Posterior cingulate gyrus (tissue), 11 donors: ENCODE results near the gene GRID1.
"Not testable (repeated sequence)": the region's sequence is repeated elsewhere in the genome, so short reads cannot be mapped to it uniquely, and the experiment has no call there.

Experiments used
- DNase-seq, 10 donors: peaks; one replicate each; pipeline versions ENCODE4 v3.0.0 to v3.0.0-alpha.2; 2020 to 2021; ENCODE audit warnings: mixed read lengths in 3 of 10
- intact Hi-C: fragments of 100-400 bp; cut with DNase I; formaldehyde crosslinking; loops from one replicate; pipeline ENCODE4 v1.15.1; 2023

Gene GRID1

GRCh38 chr10:86393362-86393761 lies 26.8 kb upstream of the GRID1 start:
- peak in 1 of 10 donors; percentile 71 for DNase-seq
- intact Hi-C loops, result no loop called here

GRCh38 chr10:86392723-86393094 lies 26.1 kb upstream of the GRID1 start:
- intact Hi-C loops, result no loop called here
- peak in 2 of 10 donors; percentile 37 to 64 for DNase-seq

GRCh38 chr10:86391986-86392722 lies 25.6 kb upstream of the GRID1 start:
- peak in 2 of 10 donors; percentile 39 to 59 for DNase-seq
- intact Hi-C loops, result no loop called here

- intact Hi-C loops, result no loop called here
Measured at GRCh38 chr10:86391236-86391840, 24.7 kb upstream of the GRID1 start.

GRCh38 chr10:86390337-86391120 lies 23.9 kb upstream of the GRID1 start:
- DNase-seq, result peak in 1 of 10 donors; percentile 44
- intact Hi-C loops, result no loop called here

More at GRCh38 chr10:86391236-86391840, 24.7 kb upstream of the GRID1 start:
- peak in 1 of 10 donors; percentile 29 for DNase-seq

GRCh38 chr10:86389441-86390193 lies 23.0 kb upstream of the GRID1 start:
- peak in 1 of 10 donors; percentile 78 for DNase-seq
- intact Hi-C loops, result no loop called here

- DNase-seq, intact Hi-C loops: not testable (repeated sequence)
Measured at GRCh38 chr10:86389109-86389440, 22.5 kb upstream of the GRID1 start.

- peak in 1 of 10 donors; percentile 85 for DNase-seq
Measured at GRCh38 chr10:86388119-86388704, 21.6 kb upstream of the GRID1 start.

GRCh38 chr10:86387178-86387794 lies 20.7 kb upstream of the GRID1 start:
- peak in 3 of 10 donors; percentile 20 to 79 (median 74) for DNase-seq
- intact Hi-C loops, result no loop called here

More at GRCh38 chr10:86388119-86388704, 21.6 kb upstream of the GRID1 start:
- intact Hi-C loops, result no loop called here

GRCh38 chr10:86385806-86386205 lies 19.2 kb upstream of the GRID1 start:
- intact Hi-C loops, result no loop called here
- DNase-seq, result peak in 1 of 10 donors; percentile 33

GRCh38 chr10:86377797-86378146 lies 11.2 kb upstream of the GRID1 start:
- peak in 2 of 10 donors; percentile 8 to 51 for DNase-seq
- intact Hi-C loops, result loop anchor here (2.0 to 10.0 kb wide), 6 partner anchors 273 to 1835 kb away; no protein-coding TSS in a partner anchor

GRCh38 chr10:86376852-86377796 lies 10.5 kb upstream of the GRID1 start:
- intact Hi-C loops, result loop anchor here (2.0 to 10.0 kb wide), 6 partner anchors 272 to 1835 kb away; no protein-coding TSS in a partner anchor

GRCh38 chr10:86376403-86376802 lies 9.8 kb upstream of the GRID1 start:
- peak in 2 of 10 donors; percentile 48 to 55 for DNase-seq

More at GRCh38 chr10:86376852-86377796, 10.5 kb upstream of the GRID1 start:
- peak; percentile 67 to 97 (median 84) for DNase-seq

GRCh38 chr10:86375204-86375603 lies 8.6 kb upstream of the GRID1 start:
- intact Hi-C loops, result loop anchor here (5.0 to 10.0 kb wide), 5 partner anchors 270 to 1833 kb away; no protein-coding TSS in a partner anchor
- DNase-seq, result peak in 1 of 10 donors; percentile 40

More at GRCh38 chr10:86376403-86376802, 9.8 kb upstream of the GRID1 start:
- intact Hi-C loops, result loop anchor here (2.0 to 10.0 kb wide), 6 partner anchors 272 to 1834 kb away; no protein-coding TSS in a partner anchor

GRCh38 chr10:86374664-86375063 lies 8.1 kb upstream of the GRID1 start:
- intact Hi-C loops, result loop anchor here (5.0 to 10.0 kb wide), 5 partner anchors 270 to 1832 kb away; no protein-coding TSS in a partner anchor
- DNase-seq, result peak in 2 of 10 donors; percentile 40 to 75

GRCh38 chr10:86373828-86374227 lies 7.2 kb upstream of the GRID1 start:
- DNase-seq, result peak in 2 of 10 donors; percentile 43 to 55
- intact Hi-C loops, result loop anchor here (10.0 kb wide), 3 partner anchors 269 to 1589 kb away; no protein-coding TSS in a partner anchor

- intact Hi-C loops, result loop anchor here (10.0 kb wide), 3 partner anchors 268 to 1588 kb away; no protein-coding TSS in a partner anchor
- DNase-seq, result peak in 3 of 10 donors; percentile 11 to 58 (median 24)
Measured at GRCh38 chr10:86373251-86373650, 6.7 kb upstream of the GRID1 start.
